GM18526 (cell line): ENCODE data around the gene GTPBP8.

Experiments used
- POLR2A ChIP-seq: IDR thresholded peaks from 3 replicates; pipeline ENCODE4 v1.6.1; 2011; ENCODE audit not compliant: insufficient read length; ENCODE audit errors: extremely low read depth

Gene GTPBP8

DNA sequence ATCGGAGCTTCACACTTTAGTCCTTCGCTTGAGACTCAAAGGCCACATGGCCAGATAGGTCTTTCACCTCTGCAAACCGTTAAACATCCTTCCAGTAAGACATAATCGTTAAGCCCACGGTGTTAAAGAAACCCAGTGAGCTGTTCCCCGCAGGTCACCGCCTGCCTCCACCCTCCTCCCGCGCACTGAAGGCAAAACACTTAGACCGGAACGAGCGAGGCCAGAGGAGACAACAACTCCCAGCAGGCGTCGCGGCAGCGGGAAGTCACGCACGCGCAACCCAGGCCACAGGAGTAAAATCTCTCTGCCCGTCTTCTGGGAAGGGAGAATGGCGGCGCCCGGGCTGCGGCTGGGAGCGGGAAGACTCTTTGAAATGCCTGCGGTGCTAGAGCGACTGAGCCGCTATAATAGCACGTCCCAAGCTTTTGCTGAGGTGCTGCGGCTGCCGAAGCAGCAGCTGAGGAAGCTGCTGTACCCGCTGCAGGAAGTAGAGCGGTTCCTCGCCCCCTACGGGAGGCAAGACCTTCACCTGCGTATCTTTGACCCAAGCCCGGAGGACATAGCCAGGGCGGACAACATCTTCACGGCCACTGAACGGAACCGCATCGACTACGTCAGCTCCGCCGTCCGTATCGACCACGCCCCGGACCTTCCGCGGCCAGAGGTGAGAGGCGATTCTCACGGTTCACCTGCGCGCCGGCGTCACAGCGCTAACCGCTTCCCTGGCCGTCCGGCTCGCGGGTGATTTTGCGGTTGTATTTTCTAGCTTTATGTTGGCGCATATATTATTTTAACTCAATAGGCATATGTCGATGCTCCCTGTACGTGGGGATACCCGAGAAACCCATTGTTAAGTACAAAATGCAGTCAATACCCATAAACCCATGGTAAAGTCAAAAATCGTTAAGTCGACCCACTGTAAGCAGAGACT lies at the start of gene GTPBP8:
Gene GTPBP8 (plus strand): TSS at position 313 of the 931 bp plus-strand sequence. CDS start 16 bp downstream, at position 329.
- peak; percentile 82 for TF ChIP-seq POLR2A

GRCh38 chr3:112948346-112948838 lies 42.4 kb upstream of the GTPBP8 start:
- TF ChIP-seq POLR2A: no peak

DNA sequence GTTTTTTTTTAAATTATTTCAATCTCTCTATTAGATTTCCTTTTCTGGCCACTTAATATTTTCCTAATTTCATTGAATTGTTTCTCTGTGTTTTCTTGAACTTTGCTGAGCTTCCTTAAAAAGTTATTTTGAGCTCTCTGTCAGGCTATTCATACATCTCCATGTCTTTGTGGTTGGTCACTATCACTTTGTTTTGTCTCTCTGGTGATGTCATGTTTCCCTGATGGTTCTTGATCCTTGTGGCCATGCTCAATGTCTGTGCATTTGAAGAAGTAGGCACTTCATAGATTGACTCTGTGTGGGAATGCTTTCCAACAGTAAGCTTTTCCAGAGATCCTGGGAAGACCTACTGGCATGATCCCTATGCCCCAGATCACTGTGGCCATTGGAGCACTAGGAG lies 34.4 kb upstream of the GTPBP8 start:
- TF ChIP-seq POLR2A: no peak

DNA sequence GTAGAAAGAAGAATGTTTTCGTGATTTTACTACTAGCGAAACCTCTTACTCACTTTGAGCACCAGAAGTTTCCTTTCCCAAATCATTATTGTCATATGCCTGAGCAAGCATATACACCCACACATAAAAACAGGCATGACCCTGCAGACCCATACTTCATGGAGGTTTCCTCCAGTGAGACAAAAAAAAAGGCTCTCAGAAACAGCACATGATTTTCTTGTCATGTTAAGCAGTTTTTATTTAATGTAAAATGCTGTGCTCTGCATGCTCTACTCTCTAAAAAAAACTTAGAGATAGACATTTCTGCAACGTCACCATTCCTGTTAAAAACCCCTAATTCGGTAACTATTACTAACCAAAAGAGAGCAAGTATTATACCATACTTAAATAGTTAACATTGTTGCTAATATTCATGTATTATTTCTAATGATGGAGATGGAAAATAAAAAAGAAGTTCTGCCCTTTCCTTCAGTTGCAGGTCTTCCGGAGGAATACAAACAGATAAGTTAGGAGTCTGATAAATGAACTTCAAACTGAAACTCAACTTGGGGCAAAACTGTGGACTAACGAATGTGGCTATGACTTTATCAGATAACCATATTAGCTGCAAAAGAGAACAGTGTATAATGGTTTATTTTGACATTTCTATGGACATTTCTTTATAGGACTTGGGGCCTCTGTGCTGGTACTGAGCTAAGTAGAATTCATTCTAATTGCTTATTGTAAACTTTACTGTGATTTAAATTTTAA lies 31.8 kb upstream of the GTPBP8 start:
- no peak for TF ChIP-seq POLR2A

DNA sequence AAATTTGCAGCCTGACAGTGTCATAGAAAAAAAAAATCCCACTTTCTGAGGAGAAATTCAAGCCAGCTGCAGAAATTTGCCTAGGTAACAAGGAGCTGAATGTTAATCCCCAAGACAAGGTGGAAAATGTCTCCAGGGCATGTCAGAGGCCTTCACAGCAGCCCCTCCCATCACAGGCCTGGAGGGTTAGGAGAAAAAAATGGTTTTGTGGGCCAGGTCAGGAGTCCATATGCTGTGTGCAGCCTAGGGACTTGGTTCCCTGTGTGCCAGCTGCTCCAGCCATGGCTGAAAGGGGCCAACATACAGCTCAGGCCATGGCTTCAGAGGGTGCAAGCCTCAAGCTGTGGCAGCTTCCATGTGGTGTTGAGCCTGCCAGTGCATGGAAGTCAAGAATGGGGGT lies 27.1 kb upstream of the GTPBP8 start:
- no peak for TF ChIP-seq POLR2A

DNA sequence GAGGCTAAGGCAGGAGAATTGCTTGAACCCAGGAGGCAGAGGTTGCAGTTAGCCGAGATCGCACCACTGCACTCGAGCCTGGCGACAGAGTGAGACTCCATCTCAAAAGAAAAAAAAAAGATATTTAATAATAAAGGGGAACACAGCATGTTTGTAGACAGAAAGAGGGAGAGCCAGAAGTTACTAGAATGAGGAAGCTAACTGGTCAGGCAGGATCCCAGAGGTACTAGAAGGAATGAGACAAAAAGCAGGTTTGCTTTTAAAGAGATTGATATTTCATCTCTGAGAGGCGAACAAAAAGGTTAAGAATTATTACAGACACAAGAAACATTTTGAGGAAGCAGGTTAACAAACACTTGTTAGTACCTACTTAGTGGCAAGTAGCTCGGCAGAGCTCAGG lies 25.1 kb upstream of the GTPBP8 start:
- no peak for TF ChIP-seq POLR2A

DNA sequence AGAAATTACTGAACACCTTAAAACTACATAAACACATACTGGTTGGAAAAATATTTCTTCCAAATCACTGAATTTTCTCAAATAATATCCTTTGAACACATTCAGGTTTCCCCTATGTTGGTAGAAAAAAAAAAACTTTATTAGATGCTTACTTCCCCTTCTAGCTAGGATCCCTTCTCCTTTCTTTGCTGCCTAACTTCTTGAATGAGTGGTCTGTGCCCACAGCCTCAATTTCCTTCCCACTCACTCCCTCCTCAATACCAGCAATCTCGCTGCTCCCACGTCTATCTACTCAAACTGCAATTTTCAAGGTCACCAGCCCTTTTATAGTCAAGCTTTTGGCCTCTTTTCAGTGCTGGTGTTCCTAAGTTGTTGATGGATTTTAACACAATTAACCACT lies 24.2 kb upstream of the GTPBP8 start:
- TF ChIP-seq POLR2A: no peak

GRCh38 chr3:112967425-112967824 lies 23.4 kb upstream of the GTPBP8 start:
- no peak for TF ChIP-seq POLR2A

DNA sequence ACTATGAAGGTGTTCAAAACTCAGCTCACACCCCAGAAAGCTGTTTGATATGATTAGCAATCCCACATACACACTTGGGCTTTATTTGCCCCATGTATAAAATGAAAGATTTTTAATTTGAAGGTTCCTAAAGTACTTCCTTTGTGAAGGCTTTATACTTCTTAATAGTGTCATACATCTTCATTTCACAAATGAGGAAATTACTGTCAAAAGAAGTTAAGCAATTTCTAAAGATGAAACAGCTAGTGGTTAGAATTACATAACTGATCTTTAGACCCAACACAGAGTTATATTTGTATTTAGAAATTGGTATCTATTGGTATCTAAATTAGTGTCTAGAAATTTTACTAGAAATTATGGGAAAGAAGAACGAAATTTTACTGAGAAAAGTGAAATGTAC lies 23.0 kb upstream of the GTPBP8 start:
- TF ChIP-seq POLR2A: no peak

GRCh38 chr3:112972158-112972557 lies 18.6 kb upstream of the GTPBP8 start:
- TF ChIP-seq POLR2A: no peak

DNA sequence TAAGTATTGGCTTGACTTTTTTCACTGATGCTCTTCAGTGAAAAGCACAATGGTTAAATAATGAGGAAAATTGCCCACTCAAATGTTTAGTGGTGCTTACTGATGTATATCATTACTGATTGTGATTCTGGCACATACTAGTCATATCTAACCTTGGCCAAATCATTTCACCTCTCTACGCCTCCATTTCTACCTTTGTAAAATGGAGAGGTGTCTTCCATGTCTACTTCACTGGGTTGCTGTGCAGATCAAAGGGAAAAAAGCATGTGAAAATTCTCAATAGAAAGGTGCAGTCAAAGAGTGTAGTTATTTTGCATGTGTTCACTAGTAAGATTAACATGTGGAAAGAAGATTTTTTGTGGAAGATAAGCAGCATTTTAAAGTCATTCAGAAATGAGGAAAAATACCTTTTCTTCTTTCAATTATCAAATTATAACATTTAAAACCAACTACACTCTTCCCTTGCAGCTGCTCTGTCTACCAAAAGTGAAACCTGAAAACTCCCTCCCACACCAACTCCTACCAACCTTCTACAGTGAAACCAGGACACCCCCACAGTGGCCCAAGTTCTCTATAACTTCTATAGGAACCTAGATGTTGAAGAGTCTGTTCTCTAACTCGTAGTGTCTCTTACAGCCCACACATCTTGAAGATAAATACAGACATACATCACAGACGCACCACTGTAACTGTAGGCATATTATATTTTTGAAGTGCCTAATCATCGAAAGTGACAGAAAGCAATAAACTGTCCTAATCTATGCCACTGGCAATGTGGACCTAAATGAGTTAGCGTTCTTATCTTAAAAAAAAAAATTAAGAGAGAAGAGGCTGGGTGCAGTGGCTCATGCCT lies 17.2 kb upstream of the GTPBP8 start:
- TF ChIP-seq POLR2A: no peak

- TF ChIP-seq POLR2A: no peak
These were observed 16.6 kb upstream of the GTPBP8 start for GRCh38 chr3:112974178-112974517.

DNA sequence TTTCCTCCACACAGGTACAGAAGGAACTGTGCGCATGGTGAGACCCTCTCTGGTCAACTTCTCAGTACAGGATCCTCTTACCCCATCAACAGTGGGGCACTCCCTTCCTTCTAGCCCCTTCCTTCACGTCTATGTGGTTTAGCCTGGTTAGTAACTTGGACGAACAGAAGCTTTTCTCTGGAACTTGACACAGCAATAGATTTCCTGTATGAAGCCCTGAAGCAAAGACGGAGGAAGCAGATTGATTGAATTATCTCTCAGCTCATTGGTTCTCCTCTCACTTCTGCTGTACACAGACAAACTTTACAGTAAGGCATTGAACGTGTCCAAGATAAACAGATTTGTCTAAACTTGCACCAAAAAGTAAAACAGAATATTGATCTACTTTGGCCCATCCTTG lies 15.9 kb upstream of the GTPBP8 start, which contains the start of gene CD200R1:
Gene CD200R1 (minus strand): TSS at position 210 of the 400 bp plus-strand sequence. CDS start 246 bp downstream, outside the sequence.
- no peak for TF ChIP-seq POLR2A

DNA sequence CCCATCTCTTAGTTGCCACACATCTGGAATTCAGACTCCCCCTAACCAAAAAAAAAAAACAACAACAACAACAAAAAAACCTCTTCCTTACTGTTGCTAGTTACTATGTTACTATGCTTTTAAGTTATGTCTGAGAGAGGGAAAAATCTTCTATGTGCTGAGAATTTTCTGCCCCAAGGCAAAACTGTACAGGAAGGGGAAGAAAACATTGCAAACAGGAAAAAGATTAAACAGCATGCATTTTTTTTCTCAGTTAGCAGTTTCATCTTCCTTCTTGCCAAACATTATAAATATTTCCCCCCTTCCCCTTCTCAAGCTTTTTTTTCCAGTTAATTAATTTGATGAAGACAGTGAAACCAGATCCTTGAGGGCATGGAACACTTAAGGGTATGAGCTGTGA lies 14.8 kb upstream of the GTPBP8 start:
- TF ChIP-seq POLR2A: no peak

DNA sequence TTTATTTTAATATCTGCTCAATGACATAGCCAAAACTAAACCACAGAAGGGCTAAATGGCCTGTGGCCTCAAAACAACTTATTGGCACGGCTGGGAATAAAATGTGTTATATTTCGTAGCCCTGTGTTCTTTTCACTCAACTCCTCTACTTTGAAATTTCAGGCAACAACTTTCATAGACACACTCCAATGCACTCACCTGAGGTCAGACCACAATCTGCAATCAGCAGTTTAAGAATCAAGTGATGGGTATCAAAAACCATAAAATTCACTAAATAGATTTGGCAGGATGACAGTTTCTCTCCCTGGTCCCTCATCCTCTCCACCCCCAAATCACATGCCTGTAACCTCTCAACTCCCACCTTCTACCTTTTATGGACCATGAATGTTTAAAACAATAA lies 13.8 kb upstream of the GTPBP8 start:
- no peak for TF ChIP-seq POLR2A

DNA sequence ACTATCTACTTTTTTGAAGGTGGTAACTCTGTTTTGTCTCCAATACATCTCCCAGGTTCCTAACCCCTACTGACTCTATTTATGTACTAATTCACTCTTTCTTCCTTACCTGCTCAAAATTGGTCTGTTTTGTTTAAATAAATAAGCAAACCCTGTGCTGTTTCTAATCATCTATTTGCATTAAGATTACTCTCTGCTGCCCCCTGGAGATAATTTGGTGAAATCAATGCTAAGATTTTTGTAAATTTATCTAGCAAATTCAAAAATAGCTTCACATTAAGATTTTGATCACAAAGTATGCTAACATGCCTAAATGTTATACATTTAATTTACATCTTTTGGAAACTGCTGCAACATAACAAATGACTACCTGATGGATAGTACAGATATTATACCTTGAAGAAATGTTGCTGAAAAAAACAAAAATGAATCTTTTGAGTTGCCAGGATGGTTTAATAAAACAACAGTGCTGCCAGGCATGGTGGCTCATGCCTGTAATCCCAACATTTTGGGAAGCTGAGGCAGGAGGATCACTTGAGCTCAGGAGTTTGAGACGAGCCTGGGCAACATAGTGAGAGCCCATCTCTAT lies 11.4 kb upstream of the GTPBP8 start:
- no peak for TF ChIP-seq POLR2A
